Thoracic aorta (tissue), 2 donors: ENCODE results near the gene CDK2. TPM values are rescaled to one million over a fixed set of nuclear protein-coding genes. Genes with fewer than 3 reads are reported as not detected.

Experiments
- ATAC-seq: fragments of 150-250 bp; one replicate; pipeline ENCODE4 v1.8.0; 2017; ENCODE audit warnings: low read depth; ENCODE audit not compliant: insufficient number of reproducible peaks, low FRiP score
- DNase-seq: peaks from one replicate; pipeline ENCODE4 v3.0.0-alpha.2; 2020; ENCODE audit warnings: low spot score
- H3K27ac ChIP-seq, 2 donors: fragments of 200-600 bp; sonication (generic); 1 replicate in 1 of 2; 2 replicates in 1 of 2; pipeline ENCODE4 v1.5.1; 2016; ENCODE audit warnings: mild to moderate bottlenecking in 2 of 2, moderate library complexity in 2 of 2
- H3K27me3 ChIP-seq: fragments of 200-600 bp; sonication (generic); replicated peaks from 2 replicates; pipeline ENCODE4 v1.6.0; 2016; ENCODE audit warnings: mild to moderate bottlenecking; ENCODE audit not compliant: insufficient read depth
- H3K36me3 ChIP-seq: fragments of 200-600 bp; sonication (generic); one replicate; pipeline ENCODE4 v1.5.1; 2016
- H3K4me1 ChIP-seq, 2 donors: fragments of 200-600 bp; sonication (generic); 1 replicate in 1 of 2; 2 replicates in 1 of 2; pipeline versions ENCODE4 v1.5.1 to v1.6.0; 2016; ENCODE audit warnings: low read depth in 2 of 2, mild to moderate bottlenecking in 1 of 2; ENCODE audit not compliant: control insufficient read depth in 1 of 2
- H3K4me3 ChIP-seq: fragments of 200-600 bp; sonication (generic); 2 replicates; pipeline ENCODE4 v1.5.1; 2016; ENCODE audit warnings: mild to moderate bottlenecking
- H3K9me3 ChIP-seq: fragments of 200-600 bp; sonication (generic); 2 replicates; pipeline ENCODE4 v1.5.1; 2016
- total RNA-seq, 2 donors: library from RNA; depleted of rRNA; stranded (reverse); fragments of >200 nt; gene quantifications; one replicate each; pipeline versions ENCODE4 v1.1.0 to v1.2.3, GENCODE V29; 2016
- TF ChIP-seq, protein P1 (sequence below): fragments of 200-600 bp; sonication (generic); IDR thresholded peaks from one replicate; pipeline ENCODE4 v1.5.1; 2019; ENCODE audit warnings: antibody characterized with exemption

CDK2 gene
- total RNA-seq, 2 donors from 2014 or later = 18.0 to 32.5 TPM

- no peak overlapping the region for H3K27ac ChIP-seq
- H3K36me3 ChIP-seq = no peaks in the 10 kb centered on the region
These were observed 2.7 kb downstream of the CDK2 start for GRCh38 chr12:55969356-55969755.

GRCh38 chr12:55970775-55971174 is 4.1 kb downstream of the CDK2 start:
- peaks cover 20 to 44% of the 10 kb centered on the region in 2 donors for H3K4me1 ChIP-seq
- H3K9me3 ChIP-seq = no peaks in the 10 kb centered on the region
- DNase-seq (no peak), ATAC-seq (no peak)
- TF ChIP-seq, protein P1, sequence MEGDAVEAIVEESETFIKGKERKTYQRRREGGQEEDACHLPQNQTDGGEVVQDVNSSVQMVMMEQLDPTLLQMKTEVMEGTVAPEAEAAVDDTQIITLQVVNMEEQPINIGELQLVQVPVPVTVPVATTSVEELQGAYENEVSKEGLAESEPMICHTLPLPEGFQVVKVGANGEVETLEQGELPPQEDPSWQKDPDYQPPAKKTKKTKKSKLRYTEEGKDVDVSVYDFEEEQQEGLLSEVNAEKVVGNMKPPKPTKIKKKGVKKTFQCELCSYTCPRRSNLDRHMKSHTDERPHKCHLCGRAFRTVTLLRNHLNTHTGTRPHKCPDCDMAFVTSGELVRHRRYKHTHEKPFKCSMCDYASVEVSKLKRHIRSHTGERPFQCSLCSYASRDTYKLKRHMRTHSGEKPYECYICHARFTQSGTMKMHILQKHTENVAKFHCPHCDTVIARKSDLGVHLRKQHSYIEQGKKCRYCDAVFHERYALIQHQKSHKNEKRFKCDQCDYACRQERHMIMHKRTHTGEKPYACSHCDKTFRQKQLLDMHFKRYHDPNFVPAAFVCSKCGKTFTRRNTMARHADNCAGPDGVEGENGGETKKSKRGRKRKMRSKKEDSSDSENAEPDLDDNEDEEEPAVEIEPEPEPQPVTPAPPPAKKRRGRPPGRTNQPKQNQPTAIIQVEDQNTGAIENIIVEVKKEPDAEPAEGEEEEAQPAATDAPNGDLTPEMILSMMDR = no peak
- H3K27me3 ChIP-seq = no peaks in the 10 kb centered on the region
- peak overlapping the region in 1 of 2 donors; percentile 84 for H3K27ac ChIP-seq
- no peak overlapping the region for H3K4me3 ChIP-seq
- no peaks in the 10 kb centered on the region for H3K36me3 ChIP-seq

More at GRCh38 chr12:55969356-55969755, 2.7 kb downstream of the CDK2 start:
- no peaks in the 10 kb centered on the region for H3K9me3 ChIP-seq
- TF ChIP-seq, protein P1 = no peak
- ATAC-seq (no peak), DNase-seq (no peak)
- no peak overlapping the region for H3K4me3 ChIP-seq
- no peaks in the 10 kb centered on the region for H3K27me3 ChIP-seq
- peaks cover 12 to 32% of the 10 kb centered on the region in 2 donors for H3K4me1 ChIP-seq

DNA sequence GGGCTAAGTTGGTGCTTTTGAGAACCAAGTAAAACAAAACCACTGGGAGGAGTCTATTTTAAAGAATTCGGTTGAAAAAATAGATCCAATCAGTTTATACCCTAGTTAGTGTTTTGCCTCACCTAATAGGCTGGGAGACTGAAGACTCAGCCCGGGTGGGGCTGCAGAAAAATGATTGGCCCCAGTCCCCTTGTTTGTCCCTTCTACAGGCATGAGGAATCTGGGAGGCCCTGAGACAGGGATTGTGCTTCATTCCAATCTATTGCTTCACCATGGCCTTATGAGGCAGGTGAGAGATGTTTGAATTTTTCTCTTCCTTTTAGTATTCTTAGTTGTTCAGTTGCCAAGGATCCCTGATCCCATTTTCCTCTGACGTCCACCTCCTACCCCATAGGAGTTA is 5.4 kb downstream of the CDK2 start:
- Histone ChIP-seq H3K27me3 (no peaks in the 10 kb centered on the region), H3K4me3 (peak overlapping the region; percentile 72), H3K4me1 (peaks cover 23 to 48% of the 10 kb centered on the region in 2 donors), H3K9me3 (no peaks in the 10 kb centered on the region), H3K36me3 (no peaks in the 10 kb centered on the region), H3K27ac (peak overlapping the region; percentile 84 to 92)
- TF ChIP-seq, protein P1 = no peak
- DNase-seq = no peak
- ATAC-seq = no peak

- ATAC-seq (no peak), DNase-seq (no peak)
- peak overlapping the region; percentile 72 for H3K4me3 ChIP-seq
- TF ChIP-seq, protein P1 = no peak
- H3K27me3 ChIP-seq = no peaks in the 10 kb centered on the region
- no peaks in the 10 kb centered on the region for H3K9me3 ChIP-seq
- peak overlapping the region; percentile 84 to 92 for H3K27ac ChIP-seq
- no peaks in the 10 kb centered on the region for H3K36me3 ChIP-seq
- peaks cover 20 to 48% of the 10 kb centered on the region in 2 donors for H3K4me1 ChIP-seq
These were observed 5.8 kb downstream of the CDK2 start for GRCh38 chr12:55972456-55972855.

- Histone ChIP-seq H3K4me1 (peaks cover 17 to 45% of the 10 kb centered on the region in 2 donors), H3K27me3 (no peaks in the 10 kb centered on the region), H3K9me3 (no peaks in the 10 kb centered on the region), H3K4me3 (peak overlapping the region; percentile 72), H3K36me3 (no peaks in the 10 kb centered on the region), H3K27ac (peak overlapping the region; percentile 84 to 92)
- TF ChIP-seq, protein P1 = no peak
- no peak for ATAC-seq
- DNase-seq = no peak
These were observed 6.4 kb downstream of the CDK2 start for GRCh38 chr12:55972911-55973598.
